ENCODE data around the gene LYSMD3.

Gene LYSMD3

GRCh38 chr5:90494043-90494442, 35.3 kb downstream of the LYSMD3 start:
- no peak for TF ChIP-seq CTCF (IDR thresholded peaks at IDR 0.05; ENCODE audit: control insufficient read depth, extremely low read depth, insufficient read depth)
- H3K4me3 ChIP-seq (ENCODE audit: low read depth, low read length), result no peak overlapping the region
- DNase-seq (ENCODE audit: low read depth), result no peak

- H3K4me3 ChIP-seq (ENCODE audit: low read depth, low read length), result no peak overlapping the region
- no peak for TF ChIP-seq CTCF (IDR thresholded peaks at IDR 0.05; ENCODE audit: control insufficient read depth, extremely low read depth, insufficient read depth)
These were observed 40.6 kb downstream of the LYSMD3 start for GRCh38 chr5:90488791-90489190.

GRCh38 chr5:90484540-90484939, 44.8 kb downstream of the LYSMD3 start:
- TF ChIP-seq CTCF (IDR thresholded peaks at IDR 0.05; ENCODE audit: control insufficient read depth, extremely low read depth, insufficient read depth), result no peak

More at GRCh38 chr5:90488791-90489190, 40.6 kb downstream of the LYSMD3 start:
- DNase-seq (ENCODE audit: low read depth), result peak; percentile 11

GRCh38 chr5:90483206-90483605, 46.2 kb downstream of the LYSMD3 start:
- DNase-seq (ENCODE audit: low read depth), result no peak
- no peak overlapping the region for H3K4me3 ChIP-seq (ENCODE audit: low read depth, low read length)
- TF ChIP-seq CTCF (IDR thresholded peaks at IDR 0.05; ENCODE audit: control insufficient read depth, extremely low read depth, insufficient read depth), result no peak

More at GRCh38 chr5:90484540-90484939, 44.8 kb downstream of the LYSMD3 start:
- H3K4me3 ChIP-seq (ENCODE audit: low read depth, low read length), result no peak overlapping the region
- DNase-seq (ENCODE audit: low read depth), result no peak

- no peak overlapping the region for H3K4me3 ChIP-seq (ENCODE audit: low read depth, low read length)
- no peak for DNase-seq (ENCODE audit: low read depth)
- TF ChIP-seq CTCF (IDR thresholded peaks at IDR 0.05; ENCODE audit: control insufficient read depth, extremely low read depth, insufficient read depth), result no peak
These were observed 48.7 kb downstream of the LYSMD3 start for GRCh38 chr5:90480699-90481098.

- no peak for DNase-seq (ENCODE audit: low read depth)
- no peak for TF ChIP-seq CTCF (IDR thresholded peaks at IDR 0.05; ENCODE audit: control insufficient read depth, extremely low read depth, insufficient read depth)
- no peak overlapping the region for H3K4me3 ChIP-seq (ENCODE audit: low read depth, low read length)
These were observed 49.6 kb downstream of the LYSMD3 start for GRCh38 chr5:90479611-90480385.

Data from LNCaP clone FGC (cell line).